HAP-1 (cell line): ENCODE data around the gene TEKT2.

ENCODE experiments used
- DNase-seq, 2 experiments: peaks; one replicate each; pipeline ENCODE4 v3.0.0-alpha.2; 2016 to 2020; ENCODE audit warnings: low spot score in 2 of 2
- H3K27me3 ChIP-seq: fragments of 250-450 bp; sonication (Bioruptor Pico); 2 replicates; pipeline ENCODE4 v1.5.1; 2020; ENCODE audit warnings: low read depth, mild to moderate bottlenecking, moderate library complexity
- H3K36me3 ChIP-seq: fragments of 250-450 bp; sonication (Bioruptor Pico); replicated peaks from 2 replicates; pipeline ENCODE4 v1.5.1; 2020; ENCODE audit warnings: mild to moderate bottlenecking
- H3K4me1 ChIP-seq: fragments of 250-450 bp; sonication (Bioruptor Pico); 2 replicates; pipeline ENCODE4 v1.5.1; 2020; ENCODE audit warnings: mild to moderate bottlenecking
- H3K4me3 ChIP-seq: fragments of 250-450 bp; sonication (Bioruptor Pico); 2 replicates; pipeline ENCODE4 v1.5.1; 2020; ENCODE audit warnings: mild to moderate bottlenecking, moderate library complexity
- H3K9me3 ChIP-seq: fragments of 250-450 bp; sonication (Bioruptor Pico); 2 replicates; pipeline ENCODE4 v1.5.1; 2020; ENCODE audit warnings: mild to moderate bottlenecking, moderate library complexity
- in situ Hi-C: fragments of 300-500 bp; cut with MboI; formaldehyde crosslinking; loops from 3 replicates; pipeline ENCODE4 v1.14.3; 2020; ENCODE audit warnings: low sequenced_read_pairs, inconsistent platforms, mixed read lengths

TEKT2 gene, protein sequence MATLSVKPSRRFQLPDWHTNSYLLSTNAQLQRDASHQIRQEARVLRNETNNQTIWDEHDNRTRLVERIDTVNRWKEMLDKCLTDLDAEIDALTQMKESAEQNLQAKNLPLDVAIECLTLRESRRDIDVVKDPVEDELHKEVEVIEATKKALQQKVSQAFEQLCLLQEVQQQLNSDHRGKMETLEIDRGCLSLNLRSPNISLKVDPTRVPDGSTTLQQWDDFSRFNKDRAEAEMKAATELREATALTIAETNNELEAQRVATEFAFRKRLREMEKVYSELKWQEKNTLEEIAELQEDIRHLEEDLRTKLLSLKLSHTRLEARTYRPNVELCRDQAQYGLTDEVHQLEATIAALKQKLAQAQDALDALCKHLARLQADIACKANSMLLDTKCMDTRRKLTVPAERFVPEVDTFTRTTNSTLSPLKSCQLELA

GRCh38 chr1:36083635-36084496, at the start of gene TEKT2:
Gene TEKT2 (plus strand): TSS chr1:36084094. CDS start chr1:36084922, 828 bp downstream.
- H3K36me3 ChIP-seq = peaks cover 2% of the 10 kb centered on the region; the same call in 1 of the 2 replicates
- no peaks in the 10 kb centered on the region for H3K27me3 ChIP-seq
- H3K4me3 ChIP-seq = no peak within 1 kb of the TSS
- in situ Hi-C loops = no loop called here
- DNase-seq = no peak
- peaks cover 3% of the 10 kb centered on the region for H3K4me1 ChIP-seq
- no peaks in the 10 kb centered on the region for H3K9me3 ChIP-seq

DNA sequence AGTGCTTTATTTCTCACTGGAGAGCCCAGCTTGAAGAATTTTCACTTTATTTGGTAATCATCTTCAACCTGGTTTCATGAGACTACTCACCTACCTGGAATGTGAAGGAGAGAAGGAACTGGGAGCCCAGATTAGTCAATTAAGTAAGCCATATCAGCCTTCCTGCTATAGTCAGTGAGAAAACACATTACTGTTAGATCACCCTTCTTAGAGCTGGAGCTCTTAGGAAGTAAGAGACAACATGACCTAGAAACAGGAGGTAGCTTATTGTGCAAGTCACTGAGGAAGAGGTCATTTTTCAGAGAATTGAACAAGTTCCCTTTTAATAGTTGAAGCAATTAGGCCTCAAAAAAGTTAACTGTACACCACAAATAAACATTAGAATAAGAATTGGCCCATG, 49.2 kb upstream of the TEKT2 start:
- H3K4me3 ChIP-seq = no peak overlapping the region
- peaks cover 9% of the 10 kb centered on the region; the same call in 1 of the 2 replicates for H3K36me3 ChIP-seq
- H3K27me3 ChIP-seq = no peaks in the 10 kb centered on the region
- no peaks in the 10 kb centered on the region for H3K9me3 ChIP-seq
- in situ Hi-C loops = no loop called here
- peaks cover 5% of the 10 kb centered on the region for H3K4me1 ChIP-seq
- DNase-seq = no peak

DNA sequence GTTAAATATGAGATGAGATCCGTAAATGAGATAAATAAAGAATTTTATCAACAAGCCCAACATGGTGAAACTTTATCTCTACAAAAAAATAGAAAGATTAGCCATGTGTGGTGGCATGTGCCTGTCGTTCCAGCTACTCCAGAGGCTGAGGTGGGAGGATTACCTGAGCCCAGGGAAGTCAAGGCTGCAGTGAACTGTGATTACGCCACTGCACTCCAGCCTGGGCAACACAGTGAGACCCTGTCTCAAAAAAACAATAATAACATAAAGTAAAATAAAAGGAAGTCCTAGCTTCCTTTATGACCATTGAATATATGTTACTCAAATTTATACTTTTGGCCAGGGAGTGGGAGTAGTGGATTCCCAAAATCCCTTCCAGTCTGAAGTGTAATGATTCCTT, 48.7 kb upstream of the TEKT2 start:
- Histone ChIP-seq H3K9me3 (no peaks in the 10 kb centered on the region), H3K4me3 (no peak overlapping the region), H3K36me3 (peaks cover 14% of the 10 kb centered on the region), H3K27me3 (no peaks in the 10 kb centered on the region), H3K4me1 (peaks cover 5% of the 10 kb centered on the region)
- DNase-seq = no peak
- in situ Hi-C loops = no loop called here

GRCh38 chr1:36040238-36040637, 43.7 kb upstream of the TEKT2 start:
- H3K36me3 ChIP-seq = peaks cover 36% of the 10 kb centered on the region
- H3K9me3 ChIP-seq = no peaks in the 10 kb centered on the region
- no peaks in the 10 kb centered on the region for H3K27me3 ChIP-seq
- DNase-seq = no peak
- no peak overlapping the region for H3K4me3 ChIP-seq
- peaks cover 14% of the 10 kb centered on the region for H3K4me1 ChIP-seq
- in situ Hi-C loops = no loop called here

GRCh38 chr1:36051821-36052220, 32.1 kb upstream of the TEKT2 start:
- H3K27me3 ChIP-seq = no peaks in the 10 kb centered on the region
- H3K36me3 ChIP-seq = no peaks in the 10 kb centered on the region
- no peaks in the 10 kb centered on the region for H3K4me1 ChIP-seq
- no peak for DNase-seq
- H3K4me3 ChIP-seq = no peak overlapping the region
- no peaks in the 10 kb centered on the region for H3K9me3 ChIP-seq
- in situ Hi-C loops = no loop called here

DNA sequence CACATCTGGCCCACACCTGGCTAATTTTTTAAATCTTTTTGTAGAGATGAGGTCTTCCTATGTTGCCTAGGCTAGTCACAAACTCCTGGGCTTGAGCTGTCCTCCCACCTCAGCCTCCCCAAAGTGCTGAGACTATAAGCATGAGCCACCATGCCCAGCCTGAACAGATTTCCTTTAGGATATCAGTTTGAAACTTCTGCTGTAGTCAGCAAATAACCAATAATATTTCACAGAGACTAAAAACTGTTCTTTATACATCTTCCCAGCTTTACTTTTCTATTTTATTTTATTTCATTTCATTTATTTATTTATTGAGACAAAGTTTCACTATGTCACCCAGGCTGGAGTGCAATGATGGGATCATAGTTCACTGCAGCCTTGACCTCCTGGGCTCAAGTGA, 29.9 kb upstream of the TEKT2 start:
- Histone ChIP-seq H3K27me3 (no peaks in the 10 kb centered on the region), H3K36me3 (no peaks in the 10 kb centered on the region), H3K4me1 (no peaks in the 10 kb centered on the region), H3K4me3 (no peak overlapping the region), H3K9me3 (no peaks in the 10 kb centered on the region)
- no peak for DNase-seq
- in situ Hi-C loops = no loop called here

DNA sequence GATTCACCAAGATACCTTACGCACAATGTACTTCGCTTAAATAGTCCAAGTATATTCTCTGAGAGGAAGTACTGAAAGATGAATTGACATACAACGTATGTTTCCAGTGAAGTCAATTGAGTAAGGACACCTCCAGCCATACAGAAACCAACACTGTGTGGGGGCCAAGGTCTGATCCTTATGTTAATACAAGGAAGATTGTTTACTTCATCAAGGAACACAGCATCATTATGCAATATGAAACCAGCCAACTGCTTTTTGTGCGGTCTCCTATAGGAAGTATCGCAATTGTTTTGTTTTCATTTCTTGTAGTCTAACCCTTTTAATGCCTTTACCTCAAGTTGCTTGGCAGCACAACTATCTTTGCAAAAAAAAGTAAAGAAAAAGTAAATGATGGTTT, 28.2 kb upstream of the TEKT2 start:
- Histone ChIP-seq H3K27me3 (no peaks in the 10 kb centered on the region), H3K4me3 (no peak overlapping the region), H3K4me1 (no peaks in the 10 kb centered on the region), H3K9me3 (no peaks in the 10 kb centered on the region), H3K36me3 (no peaks in the 10 kb centered on the region)
- in situ Hi-C loops = no loop called here
- DNase-seq = no peak

DNA sequence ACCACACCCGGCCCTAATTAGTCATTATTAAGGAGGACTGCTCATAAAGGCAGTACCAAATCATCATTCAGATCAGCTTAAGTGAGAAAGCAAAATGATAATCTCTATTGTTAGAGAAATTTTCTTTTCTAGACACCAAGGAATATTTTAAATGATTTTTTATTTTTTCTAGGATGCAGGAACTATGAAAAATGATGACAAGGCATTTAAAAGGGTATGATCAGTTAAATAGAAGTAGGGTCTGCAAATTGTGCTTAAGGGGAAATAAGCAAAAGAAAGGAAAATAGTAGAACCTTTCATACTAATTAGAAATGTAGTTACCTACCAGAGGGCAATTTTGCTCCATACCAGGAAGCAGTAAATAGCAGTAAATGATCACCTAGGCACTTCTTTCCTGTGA, 21.6 kb upstream of the TEKT2 start:
- no peaks in the 10 kb centered on the region for H3K36me3 ChIP-seq
- in situ Hi-C loops = no loop called here
- no peak overlapping the region for H3K4me3 ChIP-seq
- no peaks in the 10 kb centered on the region for H3K9me3 ChIP-seq
- no peaks in the 10 kb centered on the region for H3K4me1 ChIP-seq
- no peaks in the 10 kb centered on the region for H3K27me3 ChIP-seq
- no peak for DNase-seq

DNA sequence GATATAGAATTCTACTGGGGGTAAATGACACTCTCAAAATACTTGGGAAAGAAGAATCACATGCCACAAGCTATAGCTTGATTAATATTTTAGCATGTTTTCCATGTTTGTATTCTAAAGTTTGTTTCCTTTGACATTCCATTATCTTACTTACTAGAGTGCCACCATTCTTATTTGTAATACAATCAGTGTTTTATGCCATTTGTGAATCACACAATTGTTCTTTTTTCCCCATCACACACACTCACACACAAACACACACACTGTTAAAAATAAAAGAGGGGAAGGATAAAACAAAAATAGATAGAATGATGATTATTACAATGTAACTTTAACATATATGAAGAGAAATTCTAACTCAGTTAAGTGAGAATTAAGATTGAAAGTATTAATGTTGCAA, 16.0 kb upstream of the TEKT2 start:
- Histone ChIP-seq H3K27me3 (no peaks in the 10 kb centered on the region), H3K4me1 (no peaks in the 10 kb centered on the region), H3K4me3 (no peak overlapping the region), H3K9me3 (no peaks in the 10 kb centered on the region), H3K36me3 (no peaks in the 10 kb centered on the region)
- in situ Hi-C loops = no loop called here
- no peak for DNase-seq

GRCh38 chr1:36068866-36069265, 15.0 kb upstream of the TEKT2 start:
- no peak for DNase-seq
- Histone ChIP-seq H3K36me3 (no peaks in the 10 kb centered on the region), H3K4me3 (no peak overlapping the region), H3K4me1 (no peaks in the 10 kb centered on the region), H3K27me3 (no peaks in the 10 kb centered on the region), H3K9me3 (no peaks in the 10 kb centered on the region)
- in situ Hi-C loops = no loop called here

GRCh38 chr1:36070349-36070748, 13.5 kb upstream of the TEKT2 start:
- no peaks in the 10 kb centered on the region for H3K36me3 ChIP-seq

GRCh38 chr1:36076979-36077573, 6.8 kb upstream of the TEKT2 start:
- H3K36me3 ChIP-seq = no peaks in the 10 kb centered on the region
- no peak for DNase-seq
- peaks cover 3% of the 10 kb centered on the region; the same call in 1 of the 2 replicates for H3K4me1 ChIP-seq
- no peaks in the 10 kb centered on the region for H3K9me3 ChIP-seq
- no peaks in the 10 kb centered on the region for H3K27me3 ChIP-seq
- H3K4me3 ChIP-seq = no peak overlapping the region
- in situ Hi-C loops = no loop called here

More at GRCh38 chr1:36070349-36070748, 13.5 kb upstream of the TEKT2 start:
- Histone ChIP-seq H3K9me3 (no peaks in the 10 kb centered on the region), H3K27me3 (no peaks in the 10 kb centered on the region), H3K4me1 (no peaks in the 10 kb centered on the region), H3K4me3 (no peak overlapping the region)
- DNase-seq = no peak
- in situ Hi-C loops = no loop called here

- H3K27me3 ChIP-seq = no peaks in the 10 kb centered on the region
- H3K36me3 ChIP-seq = no peaks in the 10 kb centered on the region
- H3K4me1 ChIP-seq = peaks cover 3% of the 10 kb centered on the region; the same call in 1 of the 2 replicates
- no peak overlapping the region for H3K4me3 ChIP-seq
- H3K9me3 ChIP-seq = no peaks in the 10 kb centered on the region
- in situ Hi-C loops = no loop called here
- no peak for DNase-seq
Measured at GRCh38 chr1:36080236-36080635, 3.7 kb upstream of the TEKT2 start.

DNA sequence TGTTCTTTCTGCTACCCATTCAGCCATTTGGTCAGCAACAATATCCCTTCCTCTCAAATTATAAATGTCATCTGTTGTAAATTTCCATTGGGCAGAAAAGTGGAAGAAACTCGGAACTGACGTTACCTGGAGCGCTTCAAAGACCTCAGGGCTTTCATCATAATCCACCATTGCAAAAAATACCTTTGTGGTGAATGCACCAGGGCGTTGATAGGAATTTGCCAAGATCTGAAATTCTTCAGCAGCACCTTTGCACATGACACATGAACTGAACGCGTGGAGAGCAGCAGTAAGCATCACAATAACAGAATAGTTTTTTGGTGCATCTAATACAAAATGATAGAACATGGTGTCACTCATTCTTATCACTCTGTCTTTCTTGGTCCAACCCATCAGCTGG, 3.1 kb upstream of the TEKT2 start:
- in situ Hi-C loops = no loop called here
- Histone ChIP-seq H3K4me3 (no peak overlapping the region), H3K9me3 (no peaks in the 10 kb centered on the region), H3K4me1 (peaks cover 3% of the 10 kb centered on the region; the same call in 1 of the 2 replicates), H3K36me3 (no peaks in the 10 kb centered on the region), H3K27me3 (no peaks in the 10 kb centered on the region)
- DNase-seq = no peak
